GM18870 (cell line): ENCODE results near the gene RPS27.
"Not testable (repeated sequence)": the region's sequence is repeated elsewhere in the genome, so short reads cannot be mapped to it uniquely, and the experiment has no call there.

Experiments
- ATAC-seq: cut with Tn5 transposase; IDR thresholded peaks from one replicate; pipeline ENCODE4 v1.9.1; 2021; ENCODE audit warnings: moderate library complexity; ENCODE audit not compliant: unreplicated experiment

RPS27 gene

DNA sequence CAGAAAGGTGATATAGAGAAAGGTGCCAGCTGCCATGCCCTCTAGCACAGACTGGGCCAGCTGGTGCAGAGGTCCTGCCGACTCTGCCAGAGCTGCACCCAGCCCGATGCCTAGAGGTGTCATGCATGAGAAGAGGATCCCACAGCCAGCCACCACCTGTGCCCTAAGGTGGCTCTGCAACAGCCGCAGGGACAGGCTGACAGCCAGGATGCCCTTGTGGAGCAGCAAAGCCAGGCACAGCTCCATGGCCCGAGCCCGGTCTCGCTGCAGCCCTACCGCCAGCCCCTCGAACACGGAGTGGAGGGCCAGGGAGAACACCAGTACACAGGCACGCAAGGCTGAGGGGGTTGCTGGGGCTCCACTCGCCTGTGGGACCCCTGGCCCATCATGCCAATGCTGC lies 30.4 kb upstream of the RPS27 start:
- ATAC-seq, result no peak

DNA sequence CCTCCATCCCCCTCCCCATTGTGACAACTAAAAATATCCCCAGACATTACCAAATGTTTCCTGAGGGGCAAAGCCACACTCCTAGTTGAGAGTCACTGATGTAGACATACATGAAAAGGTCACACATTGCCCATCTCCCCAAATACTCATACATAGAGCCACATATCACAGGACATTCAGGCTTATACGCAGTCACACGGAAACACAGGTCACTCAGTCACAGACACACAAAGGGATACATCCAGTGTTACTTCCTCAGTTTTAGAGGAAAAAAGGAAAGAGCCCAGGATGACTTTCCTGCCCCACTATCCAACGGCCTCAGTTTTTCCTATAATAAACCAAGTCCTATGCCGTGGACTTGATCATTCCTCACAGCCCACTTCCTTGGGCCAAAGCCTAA lies 29.1 kb upstream of the RPS27 start:
- ATAC-seq, result no peak

DNA sequence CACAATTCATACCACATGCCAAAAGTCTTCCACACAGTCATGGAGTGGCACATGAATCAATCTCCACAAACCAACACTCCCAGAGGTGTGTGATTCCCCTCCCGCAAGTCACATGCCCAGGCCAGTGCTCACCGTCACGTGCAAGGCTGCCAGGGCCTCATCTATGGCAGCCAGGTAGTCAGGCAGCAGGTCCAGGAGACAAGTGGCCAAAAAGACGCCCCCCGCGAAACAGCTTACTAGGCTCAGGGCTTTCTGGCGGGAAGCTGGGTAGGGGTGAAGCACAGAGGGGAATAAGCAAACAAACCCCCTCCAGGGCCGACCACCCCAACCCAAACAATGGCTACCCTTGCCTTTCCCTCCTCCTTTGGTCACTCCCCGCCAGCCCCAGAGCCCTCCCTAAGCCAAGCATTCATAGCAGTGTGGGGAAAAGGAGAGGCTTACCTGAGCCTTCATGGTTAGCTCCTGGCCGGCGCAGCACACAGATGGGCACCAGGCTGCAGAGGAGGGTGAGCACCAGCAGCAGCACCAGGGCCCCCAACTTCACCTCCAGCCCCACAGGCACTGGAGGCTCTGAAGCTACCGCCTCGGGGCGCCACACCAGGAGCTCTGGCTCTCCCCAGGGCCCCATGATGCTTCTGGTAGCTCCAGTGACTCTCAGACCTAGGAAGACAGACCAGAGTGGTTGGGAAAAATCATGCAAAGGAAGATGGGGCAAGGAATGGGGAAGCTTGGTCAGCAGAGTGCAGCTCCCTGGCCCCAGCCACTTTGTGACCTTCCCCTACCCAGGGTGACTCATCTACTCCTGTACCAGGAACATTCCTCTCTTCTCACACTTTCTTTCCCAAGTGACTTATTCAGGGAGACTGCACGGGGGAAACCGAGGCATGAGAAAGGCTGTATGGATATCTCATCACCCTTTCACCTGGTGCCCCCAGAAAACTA lies 28.2 kb upstream of the RPS27 start:
- no peak for ATAC-seq

DNA sequence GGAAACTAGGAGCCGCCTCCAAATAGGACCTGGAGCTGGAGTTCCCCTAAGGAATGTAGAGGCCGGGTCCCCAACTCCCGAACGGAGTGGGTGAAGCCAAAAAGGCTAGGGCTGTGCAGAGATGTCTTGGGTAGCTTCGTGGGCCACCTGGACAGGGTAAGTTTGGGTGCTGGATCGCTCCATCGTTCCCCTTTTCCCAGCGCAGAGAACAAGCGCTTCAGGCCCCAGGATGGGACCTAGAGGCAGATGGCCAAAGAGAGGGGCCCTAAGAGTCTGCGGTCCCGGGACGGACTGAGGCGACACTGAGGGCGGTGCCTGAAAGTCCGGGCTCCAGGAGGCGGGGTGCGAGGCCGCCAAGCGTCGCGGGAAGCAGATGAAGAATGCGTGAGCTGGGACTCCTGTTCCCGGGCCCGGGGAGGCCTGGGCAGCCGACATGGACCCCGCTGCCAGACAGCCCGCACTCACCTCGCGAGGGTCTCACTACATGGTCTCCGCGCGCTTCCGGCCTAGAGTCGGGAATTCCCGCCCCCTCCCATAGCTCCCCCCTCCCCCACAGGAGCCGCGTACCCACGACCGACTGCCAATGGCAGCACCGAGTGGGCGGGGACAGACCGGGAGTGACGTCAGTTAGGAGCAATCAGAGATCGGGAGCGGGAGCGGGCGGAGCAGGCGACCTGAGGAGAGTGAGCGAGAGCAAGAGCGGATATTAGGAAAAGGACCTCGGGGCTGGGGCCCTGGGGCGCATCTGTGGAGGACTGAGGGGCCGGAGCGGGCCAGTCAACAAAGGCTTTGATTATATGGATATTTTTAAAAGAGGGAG lies 27.3 kb upstream of the RPS27 start, which contains the start of gene SLC39A1:
TSS of gene SLC39A1 (minus strand) at position 508 of the 820 bp plus-strand sequence. CDS start 822 bp downstream, outside the sequence.
- peak; percentile 44 for ATAC-seq

DNA sequence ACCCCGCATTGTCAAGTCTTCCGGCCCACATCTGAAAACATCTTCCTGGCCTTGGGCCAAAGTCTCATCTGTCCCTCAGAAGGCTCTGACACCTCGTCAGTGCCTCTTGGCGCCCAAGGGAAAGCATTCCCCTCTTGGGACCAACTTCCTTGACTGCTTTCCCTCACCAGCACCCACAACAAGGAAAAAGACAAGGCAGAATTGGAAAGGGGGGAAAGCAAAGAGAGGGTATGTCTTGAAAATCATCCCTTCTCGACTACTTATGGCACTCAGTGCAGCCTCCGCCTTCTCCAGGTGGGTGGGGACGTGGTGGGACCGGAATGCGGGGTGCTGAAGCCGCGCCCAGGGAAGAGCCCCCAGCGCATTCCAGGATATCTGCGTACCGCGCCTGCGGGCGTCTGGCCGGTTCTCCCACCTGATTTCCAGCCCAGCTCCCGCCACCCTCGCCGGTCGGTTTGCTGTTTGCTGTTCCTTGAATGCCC lies 26.7 kb upstream of the RPS27 start:
- ATAC-seq, result no peak

DNA sequence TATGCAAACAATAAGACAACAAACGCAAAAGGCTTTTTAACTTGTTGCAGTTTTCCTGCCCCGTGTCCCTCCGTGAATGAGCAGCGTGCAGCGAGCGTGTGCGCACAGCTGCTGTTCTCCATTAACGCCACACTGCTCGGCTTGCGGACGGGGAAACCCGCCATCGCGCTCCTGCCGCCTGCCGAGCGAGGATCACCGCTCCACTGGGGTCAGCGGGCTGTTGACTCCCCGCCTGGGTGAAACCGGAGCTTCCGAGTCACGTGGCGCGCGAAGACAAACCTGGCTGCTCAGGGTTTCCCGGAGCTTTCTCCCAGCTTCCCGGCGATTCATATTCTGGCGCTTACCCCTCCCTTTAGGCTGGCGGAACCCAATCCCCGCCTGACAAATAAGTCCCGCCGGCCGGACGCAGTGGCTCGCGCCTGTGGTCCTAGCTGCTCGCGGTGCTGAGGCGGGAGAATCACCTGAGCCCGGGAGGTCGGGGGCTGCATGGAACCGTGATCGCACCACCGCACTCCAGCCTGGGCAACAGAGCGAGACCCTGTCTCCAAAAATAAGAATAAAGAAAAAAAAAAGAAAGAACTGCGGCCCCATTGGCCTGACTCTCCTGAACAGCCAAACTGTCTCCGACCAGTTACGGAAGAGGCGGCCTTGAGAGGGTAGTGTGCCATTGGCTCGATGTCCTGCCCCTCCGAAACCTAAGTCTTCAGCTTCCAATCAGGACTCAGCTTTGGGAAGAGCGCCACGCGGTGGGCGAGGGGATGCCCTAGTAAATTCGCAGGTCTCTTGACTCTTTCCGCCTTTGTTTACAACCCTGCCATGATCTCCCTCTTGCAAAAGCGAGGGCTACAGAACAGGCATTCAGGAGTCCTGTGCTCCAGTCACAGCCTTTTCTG lies 23.2 kb upstream of the RPS27 start, which contains the start of gene CREB3L4:
TSS of gene CREB3L4 (plus strand) at position 796 of the 893 bp plus-strand sequence. CDS start 624 bp downstream, outside the sequence.
- ATAC-seq, result peak; percentile 72

DNA sequence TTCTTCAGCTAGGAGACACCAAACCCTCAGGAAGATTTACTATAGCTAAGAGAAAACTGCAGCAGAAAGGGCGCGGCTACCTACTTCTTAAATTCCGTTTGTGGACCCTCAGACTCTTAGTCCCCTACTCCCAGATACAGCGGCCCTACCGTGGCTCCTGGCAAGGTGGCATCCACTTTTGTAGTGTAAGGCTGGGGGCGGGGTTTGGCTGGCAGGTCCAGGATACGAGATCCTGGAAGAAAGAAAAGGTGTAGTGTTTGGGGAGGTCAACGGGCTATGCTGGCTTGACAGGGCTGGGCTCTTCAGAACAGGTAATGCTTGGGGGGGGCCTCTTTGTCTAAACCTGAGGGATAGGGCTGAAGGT lies 22.6 kb upstream of the RPS27 start:
- ATAC-seq, result no peak

DNA sequence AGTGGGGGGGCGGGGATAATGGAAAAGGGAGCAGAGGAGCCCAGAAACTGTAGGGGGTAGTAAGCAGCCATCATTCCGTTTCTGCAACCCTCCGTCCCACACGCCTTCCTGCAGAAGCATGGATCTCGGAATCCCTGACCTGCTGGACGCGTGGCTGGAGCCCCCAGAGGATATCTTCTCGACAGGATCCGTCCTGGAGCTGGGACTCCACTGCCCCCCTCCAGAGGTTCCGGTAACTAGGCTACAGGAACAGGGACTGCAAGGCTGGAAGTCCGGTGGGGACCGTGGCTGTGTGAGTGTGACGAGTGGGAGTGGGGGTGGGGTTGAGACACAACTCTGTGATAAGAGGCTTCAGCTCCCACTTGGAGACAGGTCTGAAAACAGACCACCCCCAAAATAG lies 22.2 kb upstream of the RPS27 start:
- ATAC-seq, result no peak

DNA sequence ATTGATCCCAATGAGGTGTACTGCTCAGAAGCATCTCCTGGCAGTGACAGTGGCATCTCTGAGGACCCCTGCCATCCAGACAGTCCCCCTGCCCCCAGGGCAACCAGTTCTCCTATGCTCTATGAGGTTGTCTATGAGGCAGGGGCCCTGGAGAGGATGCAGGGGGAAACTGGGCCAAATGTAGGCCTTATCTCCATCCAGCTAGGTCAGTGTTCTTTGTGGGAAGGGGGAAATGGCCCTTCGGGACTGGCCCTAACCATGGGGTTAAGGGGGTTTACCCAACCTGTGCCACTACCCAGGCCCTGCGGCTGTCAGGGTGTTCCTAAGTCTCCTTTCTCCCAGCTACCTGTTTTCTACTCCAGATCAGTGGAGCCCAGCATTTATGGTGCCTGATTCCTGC lies 21.6 kb upstream of the RPS27 start:
- no peak for ATAC-seq

DNA sequence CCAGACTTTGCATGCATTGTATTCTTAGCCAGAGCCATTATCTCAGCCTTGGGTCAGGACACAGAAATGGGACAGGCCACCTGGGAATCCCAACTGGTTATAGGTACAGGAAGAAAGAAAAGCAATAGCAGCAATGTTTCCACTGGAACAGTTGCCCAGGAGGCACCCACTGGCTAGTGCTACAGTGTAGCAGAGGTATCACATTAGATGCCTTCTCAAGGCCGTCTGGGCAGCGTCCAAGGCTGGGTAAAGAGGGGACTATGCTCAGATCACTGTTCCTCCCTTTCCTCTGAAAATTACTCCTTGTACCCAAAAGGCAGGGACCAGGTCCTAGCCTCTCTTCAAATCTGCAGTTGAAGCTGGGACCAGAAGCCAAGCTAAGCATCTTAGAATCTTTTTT lies 20.2 kb upstream of the RPS27 start:
- no peak for ATAC-seq

DNA sequence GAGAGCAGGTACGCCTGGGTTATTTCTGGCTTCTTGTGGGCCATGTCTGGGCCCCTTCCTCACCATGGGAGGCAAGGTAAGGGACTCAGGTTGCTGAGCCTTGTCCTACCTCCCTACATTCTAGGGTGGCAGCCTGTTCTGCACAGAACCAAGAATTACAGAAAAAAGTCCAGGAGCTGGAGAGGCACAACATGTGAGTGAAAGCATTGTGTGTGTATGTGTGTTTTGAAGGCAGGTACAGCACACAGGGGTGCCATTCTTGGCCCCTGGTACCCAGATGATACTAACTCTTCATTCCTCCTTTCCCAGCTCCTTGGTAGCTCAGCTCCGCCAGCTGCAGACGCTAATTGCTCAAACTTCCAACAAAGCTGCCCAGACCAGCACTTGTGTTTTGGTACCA lies 17.5 kb upstream of the RPS27 start:
- no peak for ATAC-seq

DNA sequence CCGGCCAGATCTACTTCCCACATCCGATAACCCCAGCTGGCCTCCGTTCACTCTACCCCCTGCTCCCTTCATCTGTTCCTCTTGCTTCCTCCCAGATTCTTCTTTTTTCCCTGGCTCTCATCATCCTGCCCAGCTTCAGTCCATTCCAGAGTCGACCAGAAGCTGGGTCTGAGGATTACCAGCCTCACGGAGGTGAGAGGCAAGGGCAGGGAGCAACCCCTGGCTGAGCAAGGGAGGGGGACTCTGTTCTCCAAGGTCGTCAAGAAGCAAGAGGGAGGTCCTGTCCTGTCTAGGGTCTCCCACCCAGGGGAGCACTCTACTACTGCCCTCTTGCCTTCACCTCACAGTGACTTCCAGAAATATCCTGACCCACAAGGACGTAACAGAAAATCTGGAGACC lies 17.0 kb upstream of the RPS27 start:
- ATAC-seq, result no peak

DNA sequence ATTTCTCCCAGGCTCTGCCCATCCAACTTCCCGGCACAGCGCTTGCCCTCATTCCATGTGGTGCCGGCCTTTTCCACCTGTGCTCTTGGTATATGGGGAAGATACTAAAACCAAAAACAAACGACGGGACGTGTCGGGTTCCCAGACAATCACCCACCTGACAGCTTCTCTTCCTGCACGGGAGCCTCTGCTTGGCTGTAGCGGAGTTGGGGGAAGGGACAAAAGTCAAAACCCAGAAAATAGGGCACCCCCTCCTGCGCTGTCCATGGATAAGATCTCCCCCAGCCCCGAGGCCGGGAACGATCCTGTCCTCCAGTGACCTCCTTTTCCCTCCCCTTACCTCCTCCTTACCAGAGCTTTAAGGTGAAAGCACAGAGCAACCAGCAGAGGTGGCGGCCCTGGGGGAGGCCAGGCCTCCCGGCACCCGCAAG lies 13.7 kb upstream of the RPS27 start:
- no peak for ATAC-seq

DNA sequence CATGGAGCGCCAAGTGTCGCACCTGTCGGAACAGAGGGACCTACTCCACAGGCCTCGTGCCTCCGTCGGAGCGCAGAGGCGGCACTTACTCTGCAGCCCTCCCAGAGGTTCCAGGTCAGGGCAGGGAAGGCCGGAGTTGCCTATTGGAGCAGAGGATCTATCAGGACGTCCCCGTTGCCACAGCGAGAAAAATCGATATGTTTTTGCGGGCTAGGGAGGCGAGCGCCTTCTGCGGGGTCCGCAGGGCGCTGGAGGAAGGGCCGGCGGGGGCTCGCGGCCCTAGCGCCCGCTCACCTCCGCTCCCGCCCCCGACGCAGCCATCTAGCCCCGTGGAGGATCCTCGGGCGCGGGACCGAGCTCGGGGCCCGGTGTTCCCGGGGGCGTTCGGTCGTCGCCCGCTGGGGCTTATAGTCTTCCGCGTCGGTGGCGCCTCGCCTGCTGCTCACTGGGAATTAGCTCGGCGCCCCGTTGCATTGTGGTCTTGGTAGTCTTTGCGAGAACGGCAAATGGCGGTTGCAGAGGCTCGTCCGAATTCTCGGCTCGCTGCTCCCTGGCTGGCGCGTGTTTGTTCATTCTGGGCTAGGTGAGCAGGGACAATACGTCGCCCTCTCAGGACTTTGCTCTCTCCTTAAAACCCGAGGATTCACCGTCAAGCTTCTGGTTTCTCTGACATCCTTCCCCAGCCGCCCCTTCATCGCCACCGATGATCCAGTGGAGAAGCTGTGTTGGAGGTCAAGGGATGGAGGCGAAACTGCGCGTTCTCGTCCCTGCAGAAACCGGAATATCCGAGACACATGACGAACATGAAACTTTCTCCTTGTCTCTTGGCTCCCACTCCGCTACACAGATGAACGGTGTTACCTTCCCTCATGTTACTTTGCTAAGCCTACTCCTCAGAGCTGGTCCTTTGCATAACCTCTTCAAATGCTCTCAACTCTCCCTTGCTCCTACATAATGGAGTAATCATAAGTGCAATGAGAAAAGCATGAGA lies 13.0 kb upstream of the RPS27 start, which contains the start of gene JTB:
TSS of gene JTB (minus strand) at position 425 of the 991 bp plus-strand sequence. CDS start at position 3, 422 bp downstream.
- no peak for ATAC-seq

DNA sequence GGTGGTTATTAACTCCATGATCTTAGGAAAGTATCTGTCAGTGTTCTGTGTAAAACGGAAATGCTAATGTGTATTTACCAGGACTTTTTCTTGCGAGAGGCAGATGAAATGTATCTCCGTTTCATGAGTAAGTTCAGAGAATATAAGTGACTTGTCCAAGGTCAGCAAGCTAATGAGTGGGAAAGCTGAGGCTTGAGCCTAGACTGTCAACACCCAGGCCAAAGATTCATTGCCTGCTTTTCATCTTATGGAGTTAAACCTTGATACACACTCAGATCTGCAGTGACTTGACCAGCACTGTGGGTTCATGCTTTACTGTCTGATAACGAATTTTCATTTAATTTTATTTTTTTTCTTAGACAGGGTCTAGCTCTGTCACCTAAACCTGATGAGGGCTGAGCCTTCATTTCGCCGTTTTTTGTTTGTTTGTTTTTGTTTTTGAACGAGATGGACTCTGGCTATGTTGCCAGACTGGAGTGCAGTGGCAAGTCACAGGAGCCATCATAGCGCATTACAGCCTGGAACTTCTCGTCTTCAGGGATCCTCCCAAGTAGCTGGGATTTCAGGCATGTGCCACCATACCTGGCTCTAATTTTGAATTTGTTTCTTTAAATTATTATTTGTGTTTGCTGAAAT lies 12.2 kb upstream of the RPS27 start:
- ATAC-seq, result no peak

DNA sequence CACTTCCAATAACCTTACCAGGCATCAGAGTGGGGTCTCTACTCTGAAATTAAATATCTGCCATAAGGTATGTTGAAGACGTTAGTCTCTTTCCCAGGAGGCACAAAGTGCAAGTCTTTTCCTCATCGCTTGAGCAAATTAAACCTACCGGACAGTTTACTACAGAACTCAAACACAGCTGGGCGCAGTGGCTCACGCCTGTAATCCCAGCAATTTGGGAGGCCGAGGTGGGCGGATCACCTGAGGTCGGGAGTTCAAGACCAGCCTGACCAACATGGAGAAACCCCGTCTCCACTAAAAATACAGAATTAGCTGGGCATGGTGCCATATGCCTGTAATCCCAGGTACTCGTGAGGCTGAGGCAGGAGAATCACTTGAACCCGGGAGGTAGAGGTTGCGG lies 11.5 kb upstream of the RPS27 start:
- not testable (repeated sequence) for ATAC-seq

DNA sequence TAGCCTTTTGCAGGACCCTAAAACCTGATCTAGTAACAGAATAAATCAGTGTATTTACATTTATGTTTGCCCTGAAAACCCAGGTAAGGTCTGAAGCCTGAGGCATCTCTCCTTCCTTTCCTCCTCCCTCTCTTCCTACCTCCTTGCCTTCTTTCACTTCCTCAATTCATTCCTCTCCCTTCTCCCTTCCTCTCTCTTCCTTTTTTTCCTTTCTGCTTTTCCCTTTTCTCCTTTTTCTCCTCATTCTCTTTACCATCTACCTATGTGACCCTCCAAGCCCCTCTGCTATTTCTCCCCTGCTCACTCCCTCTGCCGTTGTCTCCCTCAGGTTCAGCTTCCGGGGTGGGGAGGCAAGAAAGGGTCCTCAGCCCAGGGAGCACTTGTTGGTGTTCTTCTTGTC lies 8.8 kb upstream of the RPS27 start:
- not testable (repeated sequence) for ATAC-seq

DNA sequence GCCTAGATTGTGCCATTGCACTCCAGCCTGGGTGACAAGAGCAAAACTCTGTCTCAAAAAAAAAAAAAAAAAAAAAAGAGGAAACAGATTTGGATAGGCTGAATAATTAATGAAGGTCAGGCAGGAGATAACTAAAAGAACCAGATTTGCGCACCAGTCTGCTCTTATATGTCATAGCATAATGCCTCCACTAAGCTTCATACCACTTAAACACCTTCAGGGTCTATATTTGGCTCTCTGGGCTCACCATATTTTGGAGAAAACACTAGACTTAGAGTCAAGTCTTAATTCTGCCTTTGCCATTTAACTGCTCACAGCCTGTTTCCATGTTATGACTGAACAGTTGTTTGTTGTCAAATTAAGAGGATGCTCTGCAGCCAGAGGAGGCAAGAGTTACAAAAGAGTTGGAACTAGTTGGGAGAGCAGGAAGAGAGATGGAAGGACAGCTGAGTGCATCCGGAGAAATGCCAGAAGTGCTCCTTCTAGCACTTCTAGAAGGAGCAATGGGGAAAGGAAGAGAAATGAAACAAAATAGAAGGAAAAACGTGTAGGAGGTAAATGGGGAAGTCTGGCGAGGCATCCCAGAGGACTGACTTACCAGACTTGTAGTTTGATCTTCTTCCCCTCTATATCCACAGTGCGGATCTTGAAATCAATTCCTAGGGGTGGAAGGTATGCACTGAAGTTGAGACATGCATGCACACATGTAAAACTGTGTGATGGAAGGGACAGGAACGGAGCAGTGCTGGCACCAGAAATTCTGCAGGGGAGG lies 6.3 kb upstream of the RPS27 start:
- no peak for ATAC-seq
